CD4-positive, alpha-beta T cell treated with Interferon gamma for 1 hour (primary cell): ENCODE measurements around the gene SLC9B1.
A peak's percentile ranks its signal among the peaks of the same experiment; 100 is the strongest.
"Not testable (repeated sequence)": the region's sequence is repeated elsewhere in the genome, so short reads cannot be mapped to it uniquely, and the experiment has no call there.

Experiments used
- DNase-seq: peaks from one replicate; pipeline ENCODE4 v3.0.0-alpha.2; 2020

The SLC9B1 gene

GRCh38 chr4:103011378-103012025, 8.0 kb downstream of the SLC9B1 start:
- no peak for DNase-seq

DNA sequence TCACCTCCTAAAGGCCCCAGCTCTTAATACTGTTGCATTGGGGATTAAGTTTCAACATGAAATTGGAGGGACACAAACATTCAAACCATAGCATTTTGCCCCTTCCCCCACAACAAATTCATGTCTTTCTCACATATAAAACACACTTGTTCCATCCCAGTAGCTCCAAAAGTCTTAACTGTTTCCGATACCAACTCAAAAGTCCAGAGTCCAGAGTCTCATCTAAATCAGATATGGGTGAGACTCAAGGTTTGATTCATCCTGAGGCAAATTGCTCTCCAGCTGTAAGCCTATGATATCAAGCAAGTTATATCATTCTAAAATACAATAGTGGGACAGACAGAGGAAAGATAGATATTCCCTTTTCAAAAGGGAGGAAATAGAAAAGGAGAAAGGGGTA, 8.7 kb downstream of the SLC9B1 start:
- no peak for DNase-seq

DNA sequence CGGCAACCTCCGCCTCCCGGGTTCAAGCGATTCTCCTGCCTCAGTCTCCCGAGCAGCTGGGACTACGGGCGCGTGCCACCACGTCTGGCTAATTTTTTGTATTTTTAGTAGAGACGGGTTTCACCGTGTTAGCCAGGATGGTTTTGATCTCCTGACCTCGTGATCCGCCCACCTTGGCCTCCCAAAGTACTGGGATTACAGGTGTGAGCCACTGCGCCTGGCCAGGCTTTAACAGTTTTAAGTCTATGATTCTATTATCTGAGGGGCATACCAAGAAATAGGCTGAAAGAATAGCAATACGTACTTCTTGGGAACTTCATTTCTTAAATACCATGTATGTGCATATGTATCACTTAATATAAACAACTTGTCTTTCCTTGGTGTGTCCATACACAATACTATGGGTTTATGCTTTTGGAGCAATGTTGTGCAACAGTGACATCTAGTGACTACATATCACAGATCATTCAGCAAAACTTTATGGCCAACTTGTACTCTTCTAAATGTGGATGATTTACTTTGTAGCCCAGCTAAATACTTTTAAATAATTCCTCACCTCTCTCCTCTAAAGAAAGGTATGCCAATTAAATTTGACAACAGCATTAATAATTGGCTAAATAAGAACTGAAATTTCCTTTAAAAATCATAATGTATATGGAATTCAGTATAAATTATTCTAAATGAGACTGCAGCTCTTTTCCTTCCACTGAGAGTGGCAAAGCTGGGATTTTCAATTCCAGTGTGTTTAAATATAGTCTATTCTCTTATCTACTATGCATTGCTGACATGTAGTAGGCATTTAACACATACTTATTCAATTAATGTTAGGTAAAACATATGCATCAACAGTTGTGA, 10.4 kb downstream of the SLC9B1 start:
- DNase-seq: no peak

DNA sequence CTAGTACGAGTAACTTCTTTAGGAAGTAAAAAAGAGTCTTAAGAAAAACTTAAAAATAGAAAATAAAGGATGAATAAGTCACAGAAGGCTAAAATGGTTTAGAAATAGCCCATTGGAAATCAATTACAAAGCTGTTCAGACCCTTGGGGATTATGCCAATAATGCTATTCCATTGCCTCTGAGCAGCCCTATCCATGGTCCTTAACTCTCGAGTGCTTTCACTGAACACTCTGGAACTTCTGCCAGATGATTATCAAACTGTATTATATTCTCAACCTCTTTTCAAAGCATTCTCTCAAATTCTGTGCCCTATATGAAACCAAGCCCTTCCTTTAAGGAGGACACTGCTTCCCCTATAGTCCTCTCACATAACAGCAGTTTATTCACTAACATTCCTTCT, 17.0 kb downstream of the SLC9B1 start:
- DNase-seq: no peak

GRCh38 chr4:102994803-102995202, 24.7 kb downstream of the SLC9B1 start:
- DNase-seq: no peak

DNA sequence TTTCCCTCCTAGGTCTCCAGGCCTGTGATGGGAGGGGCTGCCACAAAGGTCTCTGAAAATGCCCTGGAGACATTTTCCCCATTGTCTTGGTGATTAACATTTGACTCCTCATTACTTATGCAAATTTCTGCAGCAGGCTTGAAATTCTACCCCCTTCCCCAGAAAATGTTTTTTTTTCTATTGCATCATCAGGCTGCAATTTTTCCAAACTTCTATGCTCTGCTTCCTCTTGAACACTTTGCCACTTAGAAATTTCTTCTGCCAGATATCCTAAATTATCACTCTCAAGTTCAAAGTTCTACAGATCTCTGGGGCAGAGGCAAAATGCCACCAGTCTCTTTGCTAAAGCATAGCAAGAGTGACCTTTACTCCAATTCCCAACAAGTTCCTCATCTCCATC, 25.5 kb downstream of the SLC9B1 start:
- not testable (repeated sequence) for DNase-seq

GRCh38 chr4:102988429-102989020, 31.0 kb downstream of the SLC9B1 start:
- DNase-seq: no peak

- DNase-seq: no peak
Observed at GRCh38 chr4:102981005-102981404, 38.5 kb downstream of the SLC9B1 start.

GRCh38 chr4:102961813-102962212, 57.7 kb downstream of the SLC9B1 start:
- DNase-seq: not testable (repeated sequence)

DNA sequence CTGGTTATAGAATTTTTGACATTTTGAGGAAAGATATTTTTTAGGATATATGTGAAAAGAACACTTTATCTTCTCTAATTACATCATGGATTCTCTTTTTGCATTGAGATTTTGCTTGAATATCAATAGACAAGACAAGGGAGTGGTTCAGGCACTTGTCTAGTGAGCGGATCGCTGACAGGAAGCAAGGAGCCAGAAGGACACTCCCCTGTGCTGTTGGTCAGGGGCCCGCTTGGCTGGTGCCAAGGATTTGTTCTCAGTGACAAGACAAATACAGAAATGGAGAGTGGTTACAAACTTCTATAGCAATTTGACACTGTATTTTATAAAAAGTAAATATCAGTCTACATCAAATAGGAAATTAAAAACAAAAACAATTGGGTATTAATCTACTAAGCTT, 60.0 kb downstream of the SLC9B1 start:
- DNase-seq: no peak

GRCh38 chr4:102945066-102945465, 74.4 kb downstream of the SLC9B1 start:
- no peak for DNase-seq

DNA sequence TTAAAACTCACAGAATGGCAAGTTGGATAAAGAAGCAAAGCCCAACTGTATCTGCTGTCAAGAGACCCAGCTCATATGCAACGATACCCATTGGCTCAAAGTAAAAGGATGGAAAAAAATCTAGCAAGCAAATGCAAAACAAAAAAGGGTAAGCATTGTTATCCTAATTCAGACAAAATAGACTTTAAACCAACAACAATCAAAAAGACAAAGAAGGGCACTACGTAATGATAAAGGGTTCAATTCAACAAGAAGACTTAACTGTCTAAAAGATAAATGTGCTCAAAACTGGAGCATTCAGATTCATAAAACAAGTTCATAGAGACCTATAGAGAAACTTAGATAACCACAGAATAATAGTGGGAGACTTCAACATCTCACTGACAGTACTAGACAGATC, 81.4 kb downstream of the SLC9B1 start:
- not testable (repeated sequence) for DNase-seq

DNA sequence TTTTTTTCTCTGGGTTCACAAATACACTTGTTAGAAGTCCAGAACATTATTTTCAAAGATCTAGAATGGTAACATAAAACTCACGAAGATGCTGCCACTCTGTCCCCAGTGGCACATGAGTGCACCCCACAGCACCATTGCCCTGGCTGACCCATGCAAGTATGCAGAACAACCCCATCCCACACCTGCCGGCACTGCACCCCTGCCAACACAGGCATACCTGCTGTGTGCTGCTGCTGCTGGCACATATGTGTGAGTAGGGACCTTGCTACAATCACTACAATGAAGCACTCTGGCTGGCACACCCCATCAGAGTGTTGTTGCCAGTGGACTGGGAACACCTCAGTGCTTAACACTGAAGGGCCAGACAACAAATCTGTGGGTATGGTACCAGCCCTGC, 83.8 kb downstream of the SLC9B1 start:
- no peak for DNase-seq

DNA sequence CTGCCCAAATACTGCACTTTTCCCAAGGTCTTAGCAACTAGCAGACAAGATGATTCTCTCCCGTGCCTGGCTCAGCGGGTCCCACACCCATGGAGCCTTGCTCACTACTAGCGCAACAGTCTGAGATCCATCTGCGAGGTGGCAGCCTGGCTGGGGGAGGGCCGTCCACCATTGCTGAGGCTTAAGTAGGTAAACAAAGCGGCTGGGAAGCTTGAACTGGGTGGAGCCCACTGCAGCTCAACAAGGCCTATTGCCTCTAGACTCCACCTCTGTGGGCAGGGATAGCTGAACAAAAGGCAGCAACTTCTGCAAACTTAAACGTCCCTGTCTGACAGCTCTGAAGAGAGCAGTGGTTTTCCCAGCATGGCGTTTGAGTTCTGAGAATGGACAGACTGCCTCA, 99.8 kb downstream of the SLC9B1 start:
- not testable (repeated sequence) for DNase-seq

GRCh38 chr4:102918859-102919258, 100.6 kb downstream of the SLC9B1 start:
- no peak for DNase-seq

GRCh38 chr4:102901804-102902203, 117.7 kb downstream of the SLC9B1 start:
- no peak for DNase-seq

DNA sequence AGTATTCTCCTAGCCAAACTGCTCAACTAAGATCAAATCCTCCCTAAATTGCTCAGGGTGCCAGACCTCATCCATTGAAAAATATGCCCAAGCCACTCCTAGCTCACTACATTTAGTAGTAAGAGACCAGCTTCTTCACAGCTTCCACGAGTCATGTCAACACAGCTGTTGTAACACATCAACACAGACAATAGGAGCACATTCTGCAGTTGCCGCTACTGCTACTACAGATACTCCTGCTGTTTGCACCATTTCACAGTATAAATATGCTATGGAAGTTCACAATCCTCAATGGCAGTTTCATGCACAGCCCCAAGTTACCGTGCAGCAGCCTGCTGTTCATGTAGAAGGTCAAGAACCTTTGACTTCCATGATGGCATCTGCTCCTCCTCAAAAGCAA, 121.9 kb downstream of the SLC9B1 start:
- DNase-seq: not testable (repeated sequence)

GRCh38 chr4:102896547-102896946, 123.0 kb downstream of the SLC9B1 start:
- DNase-seq: not testable (repeated sequence)

DNA sequence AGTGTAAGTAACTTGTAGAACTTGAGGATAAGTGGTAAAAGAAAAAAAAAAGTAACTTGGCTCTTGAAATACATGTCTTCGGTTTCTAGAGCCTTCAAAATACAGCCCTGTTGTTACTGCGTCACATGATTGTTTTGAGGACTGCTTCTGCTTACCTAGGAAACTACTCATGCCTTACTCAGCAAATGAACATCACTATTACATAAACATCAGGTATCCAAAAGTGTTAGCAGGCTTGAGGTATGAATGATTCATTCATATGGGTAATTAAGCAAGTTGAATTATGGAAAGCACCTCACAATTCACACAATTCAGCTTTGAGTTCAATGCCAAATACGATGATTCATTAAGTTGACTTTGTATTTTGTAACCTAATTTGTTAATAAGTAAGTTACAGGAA, 129.6 kb downstream of the SLC9B1 start:
- DNase-seq: not testable (repeated sequence)

GRCh38 chr4:102888570-102888969, 130.9 kb downstream of the SLC9B1 start:
- not testable (repeated sequence) for DNase-seq

GRCh38 chr4:102883278-102883677, 136.2 kb downstream of the SLC9B1 start:
- no peak for DNase-seq

- no peak for DNase-seq
Observed at GRCh38 chr4:102881343-102881742, 138.2 kb downstream of the SLC9B1 start.

DNA sequence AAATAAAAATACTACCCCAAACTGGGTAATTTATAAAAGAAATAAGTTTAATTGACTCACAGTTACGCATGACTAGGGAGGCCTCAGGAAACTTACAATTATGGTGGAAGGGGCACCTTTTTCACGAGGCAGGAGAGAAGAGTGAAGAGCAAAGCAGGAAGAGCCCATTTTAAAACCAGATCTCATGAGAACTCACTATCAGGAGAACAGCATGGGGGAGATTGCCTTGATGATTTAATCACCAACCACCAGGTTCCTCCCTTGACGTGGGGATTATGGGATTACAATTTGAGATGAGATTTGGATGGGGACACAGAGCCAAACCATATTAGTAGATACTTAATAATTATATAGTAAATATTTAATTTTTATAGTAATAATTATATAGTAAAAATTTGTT, 140.6 kb downstream of the SLC9B1 start:
- DNase-seq: no peak

DNA sequence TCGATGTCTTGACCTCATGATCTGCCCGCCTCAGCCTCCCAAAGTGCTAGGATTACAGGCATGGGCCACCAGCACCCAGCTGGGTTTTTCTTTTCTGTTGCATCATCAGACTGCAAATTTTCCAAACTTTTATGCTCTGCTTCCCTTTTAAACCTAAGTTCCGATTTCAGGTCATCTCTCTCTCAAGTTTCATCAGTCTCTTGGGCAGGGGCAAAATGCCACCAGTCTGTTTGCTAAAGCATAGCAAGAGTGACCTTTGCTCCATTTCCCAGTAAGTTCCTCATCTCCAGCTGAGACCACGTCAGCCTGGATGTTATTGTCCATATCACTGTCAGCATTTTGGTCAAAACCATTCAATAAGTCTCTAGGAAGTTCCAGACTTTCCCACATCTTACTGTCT, 141.2 kb downstream of the SLC9B1 start:
- DNase-seq: peak; percentile 9
